IPS-11a (cell line): Measurements from ENCODE around the gene FAM153A.
"Not testable (repeated sequence)": the region's sequence is repeated elsewhere in the genome, so short reads cannot be mapped to it uniquely, and the experiment has no call there.

Source experiments
- H3K4me3 ChIP-seq: one replicate; pipeline ENCODE4 v1.5.1; 2013; ENCODE audit warnings: low read depth, low read length, control low read depth

Gene FAM153A

DNA sequence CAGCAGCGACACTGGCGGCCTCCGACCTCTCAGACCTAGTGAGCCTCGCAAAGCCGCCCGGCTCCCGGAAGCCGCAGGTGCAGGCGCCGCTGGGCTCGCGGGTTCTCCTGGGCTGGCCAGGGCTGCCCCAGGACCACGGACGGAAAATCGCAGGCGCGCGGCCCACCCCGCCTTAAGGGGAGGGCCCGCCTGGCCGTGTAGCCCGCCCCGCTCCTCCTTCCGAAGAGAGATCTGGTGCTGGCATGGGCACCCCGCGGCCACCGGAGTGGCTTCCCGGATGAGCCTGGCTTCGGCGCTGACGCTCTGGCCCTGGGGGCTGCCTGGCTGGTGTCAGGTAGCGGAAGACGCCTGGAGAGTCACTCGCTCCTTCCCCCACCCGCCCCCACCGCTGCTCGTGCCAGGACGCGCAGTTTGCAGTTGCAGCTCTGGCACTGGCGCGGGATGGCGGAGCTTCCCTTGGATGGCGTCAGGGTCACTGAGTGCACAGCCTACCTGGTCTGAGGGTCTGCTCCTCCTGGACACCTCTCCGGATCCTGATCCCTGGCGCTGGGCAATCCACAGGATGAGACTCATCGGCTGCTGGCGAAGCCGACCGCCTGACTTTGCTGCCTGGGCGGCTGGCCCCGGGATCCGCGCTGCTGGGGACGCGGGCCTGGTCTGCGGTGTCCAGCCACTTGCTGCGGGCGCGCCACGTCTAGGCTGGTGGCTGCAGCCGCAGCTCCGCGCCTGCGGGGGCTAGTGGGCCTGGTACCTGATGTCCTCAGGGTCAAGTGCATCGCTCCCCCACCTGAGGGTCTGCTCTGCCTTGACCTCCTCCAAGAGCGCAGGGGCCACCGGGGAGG lies at the start of gene FAM153A:
Gene FAM153A (minus strand): TSS at position 108 of the 842 bp plus-strand sequence.
- not testable (repeated sequence) for H3K4me3 ChIP-seq

DNA sequence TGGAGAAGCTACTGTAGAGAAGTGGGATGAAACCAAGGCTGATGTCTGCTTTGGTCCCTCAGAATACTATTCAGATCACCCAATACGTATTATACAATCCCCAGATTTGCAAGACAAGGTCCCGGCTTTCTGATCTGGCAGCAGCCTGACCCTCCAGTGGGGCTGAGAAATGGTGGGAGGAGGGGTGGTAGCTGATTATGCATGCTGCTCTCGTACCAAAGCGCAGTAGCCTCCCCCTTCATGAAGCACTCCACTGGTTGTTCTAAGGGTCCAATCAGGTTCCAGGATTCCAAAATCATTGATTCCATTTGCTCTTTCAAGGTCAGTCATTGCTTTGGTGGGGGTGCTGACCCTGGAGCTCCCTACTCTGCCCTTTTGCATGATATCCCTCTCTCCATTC lies 49.6 kb upstream of the FAM153A start:
- H3K4me3 ChIP-seq, result not testable (repeated sequence)

DNA sequence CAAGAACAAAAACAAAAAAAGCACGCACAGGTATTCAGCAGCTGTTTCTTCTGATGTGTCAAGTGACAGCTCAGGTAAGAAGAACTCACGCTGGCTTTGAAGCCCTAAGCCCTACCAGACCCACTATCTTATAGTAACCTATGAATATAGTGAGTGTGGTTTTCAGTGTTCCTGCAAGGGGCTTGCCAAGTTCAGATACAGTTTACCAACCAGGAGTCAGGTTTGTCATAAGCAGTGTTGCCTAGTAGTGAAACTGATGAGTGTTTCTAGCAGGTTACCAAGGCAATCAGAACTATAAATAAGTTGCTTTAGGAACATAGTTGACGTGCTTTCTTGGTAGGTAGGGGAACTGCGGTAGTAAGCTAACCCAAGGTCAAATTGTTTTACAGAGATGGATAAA lies 43.4 kb upstream of the FAM153A start:
- H3K4me3 ChIP-seq, result not testable (repeated sequence)

DNA sequence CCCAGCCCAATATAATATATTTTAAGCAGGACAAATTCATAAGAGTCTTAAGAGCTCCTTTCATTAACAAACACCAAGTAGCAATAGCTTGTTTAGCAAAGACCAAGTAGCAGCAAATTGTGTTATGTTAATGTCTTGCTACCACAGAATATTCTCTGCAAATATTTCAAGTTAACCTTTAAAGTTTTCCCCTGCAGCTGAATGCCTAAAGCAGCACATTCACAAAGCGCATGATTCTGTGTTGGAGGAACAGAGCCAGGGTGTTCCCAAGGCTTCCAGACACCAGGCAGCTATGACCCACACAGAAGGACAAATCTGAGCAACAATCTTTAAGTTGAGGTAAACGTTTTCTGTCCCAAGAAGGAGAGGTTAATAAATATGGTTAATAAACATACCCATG lies 42.1 kb upstream of the FAM153A start:
- not testable (repeated sequence) for H3K4me3 ChIP-seq

DNA sequence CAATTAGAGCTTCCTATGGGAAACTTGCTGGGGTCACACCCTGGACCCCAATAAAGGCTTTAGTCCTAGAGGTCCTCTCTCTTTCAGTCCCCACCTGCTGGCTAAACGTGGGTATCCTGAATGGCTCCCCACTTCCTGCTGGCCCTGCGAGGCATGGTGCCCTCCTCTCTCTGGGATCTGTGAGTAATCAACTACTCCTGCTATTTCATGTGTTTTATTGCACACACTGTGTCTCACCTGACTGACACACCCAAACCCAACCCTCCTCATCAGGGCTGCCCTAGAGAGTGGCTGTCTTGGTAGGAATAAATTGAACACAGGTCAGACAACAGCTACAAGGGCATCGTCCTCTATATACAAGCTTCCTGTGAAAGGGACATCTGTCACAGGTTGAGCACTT lies 39.8 kb upstream of the FAM153A start:
- not testable (repeated sequence) for H3K4me3 ChIP-seq

DNA sequence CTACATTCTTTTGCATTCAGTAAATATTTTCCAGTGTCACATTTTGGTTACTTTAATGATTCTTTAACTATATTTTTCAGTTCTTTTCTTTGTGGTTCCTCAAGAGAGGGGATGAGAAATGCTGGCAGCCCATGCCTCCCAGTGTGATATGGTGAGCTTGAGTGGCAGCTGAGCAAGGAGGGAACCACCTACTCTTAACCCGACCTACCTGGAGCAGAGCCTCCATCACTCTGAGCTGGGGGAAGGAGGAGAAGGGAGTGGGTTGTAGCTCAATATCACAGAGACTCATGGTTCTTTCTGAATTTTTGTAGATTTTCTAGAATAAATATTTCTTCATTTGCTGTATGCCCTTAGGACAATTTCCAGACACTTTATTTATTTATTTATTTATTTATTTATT lies 37.0 kb upstream of the FAM153A start:
- not testable (repeated sequence) for H3K4me3 ChIP-seq

DNA sequence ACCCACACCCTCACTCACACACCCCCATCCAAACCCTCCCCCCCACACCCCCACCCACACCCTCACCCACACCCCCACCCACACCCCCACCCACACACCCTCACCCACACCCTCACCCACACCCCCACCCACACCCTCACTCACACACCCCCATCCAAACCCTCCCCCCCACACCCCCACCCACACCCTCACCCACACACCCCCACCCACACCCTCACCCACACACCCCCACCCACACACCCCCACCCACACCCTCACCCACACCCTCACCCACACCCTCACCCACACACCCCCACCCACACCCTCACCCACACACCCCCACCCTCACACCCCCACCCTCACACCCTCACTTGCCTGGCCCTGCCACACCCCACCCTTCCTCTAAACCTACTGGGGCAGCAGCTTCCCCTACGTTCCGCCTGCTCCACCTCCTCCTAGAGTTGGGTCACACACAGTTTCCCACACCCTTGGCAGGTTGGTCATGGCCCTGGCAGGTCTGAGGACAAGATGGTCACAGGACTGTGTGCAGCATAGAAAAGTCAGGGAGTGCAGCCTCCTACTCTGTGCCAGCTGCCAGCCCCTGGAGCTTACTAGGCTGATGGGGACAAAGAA lies 30.2 kb upstream of the FAM153A start:
- H3K4me3 ChIP-seq, result not testable (repeated sequence)

DNA sequence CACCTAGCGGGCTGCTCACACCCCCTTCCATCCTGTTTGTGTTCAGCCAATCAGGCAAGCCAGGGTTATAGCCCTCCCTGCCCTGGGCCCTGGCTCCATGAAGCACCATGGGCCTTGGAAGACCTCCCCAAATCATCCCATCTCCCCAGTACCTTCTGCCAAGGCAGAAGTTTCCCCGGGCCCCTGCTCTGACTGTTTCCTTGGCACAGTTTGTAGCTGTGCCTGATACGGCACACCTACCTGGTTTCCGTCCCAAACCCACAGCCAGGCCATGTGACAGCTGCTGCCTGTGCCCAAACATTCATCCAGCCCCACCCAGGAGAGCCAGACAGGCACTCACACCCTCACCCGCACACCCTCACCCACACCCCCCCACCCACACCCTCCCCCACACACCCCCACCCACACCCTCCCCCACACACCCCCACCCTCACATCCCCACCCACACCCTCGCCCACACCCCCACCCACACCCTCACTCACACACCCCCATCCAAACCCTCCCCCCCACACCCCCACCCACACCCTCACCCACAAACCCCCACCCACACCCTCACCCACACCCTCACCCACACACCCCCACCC lies 29.6 kb upstream of the FAM153A start:
- not testable (repeated sequence) for H3K4me3 ChIP-seq

DNA sequence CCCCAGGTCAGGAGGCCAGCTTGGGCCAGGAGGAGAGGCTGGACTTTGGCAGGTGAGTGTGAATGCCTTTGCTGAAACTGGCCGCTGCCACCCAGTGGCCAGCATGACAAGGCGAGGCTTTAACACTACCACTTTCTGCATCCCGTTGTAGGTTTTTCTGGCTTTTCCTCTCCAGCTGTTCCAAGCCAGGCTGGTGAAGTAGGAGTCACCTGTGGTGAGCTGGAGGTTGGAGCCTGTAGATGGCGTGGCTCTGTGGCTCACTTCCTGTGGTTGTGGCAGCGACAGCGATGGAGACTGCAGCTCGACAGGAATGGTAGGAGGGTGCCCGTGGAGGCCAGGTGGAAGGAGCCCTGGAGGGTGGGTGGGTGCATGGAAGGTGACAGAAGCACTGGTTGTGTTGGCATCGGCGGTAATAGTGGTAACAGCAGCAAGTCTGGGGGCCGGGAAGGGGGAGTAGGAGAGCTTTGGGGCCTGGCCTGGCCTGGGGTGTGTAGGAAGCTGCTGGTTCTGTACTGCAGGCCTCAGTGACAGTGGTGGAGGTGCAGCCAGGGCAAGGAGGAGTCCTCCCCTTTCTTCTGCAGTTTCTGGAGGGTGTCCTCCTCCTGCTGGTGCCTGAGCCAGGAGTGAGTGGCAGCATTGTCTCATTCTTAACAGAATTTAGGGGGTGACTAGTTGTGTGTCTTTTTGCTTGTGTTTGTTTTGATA lies 26.7 kb upstream of the FAM153A start:
- H3K4me3 ChIP-seq, result not testable (repeated sequence)

DNA sequence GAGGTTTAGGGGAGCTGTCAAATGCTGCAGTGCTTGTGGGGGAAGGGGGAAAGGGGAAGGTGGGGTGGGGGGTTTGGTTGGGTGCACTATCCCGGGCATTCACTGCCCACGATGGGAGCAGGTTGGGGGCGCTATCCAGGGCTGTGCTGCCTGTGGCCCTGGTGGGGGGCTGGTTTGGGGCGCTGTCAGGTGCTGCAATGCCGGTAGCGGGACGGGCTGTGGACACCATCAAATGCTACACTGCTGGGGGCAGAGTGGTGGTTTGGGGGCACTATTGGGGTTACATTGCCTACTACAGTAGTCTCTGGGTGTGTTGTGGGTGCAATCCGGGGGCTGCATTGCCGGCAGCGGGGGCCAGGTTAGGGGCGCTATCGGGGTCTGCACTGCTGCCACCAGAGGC lies 25.7 kb upstream of the FAM153A start:
- not testable (repeated sequence) for H3K4me3 ChIP-seq

DNA sequence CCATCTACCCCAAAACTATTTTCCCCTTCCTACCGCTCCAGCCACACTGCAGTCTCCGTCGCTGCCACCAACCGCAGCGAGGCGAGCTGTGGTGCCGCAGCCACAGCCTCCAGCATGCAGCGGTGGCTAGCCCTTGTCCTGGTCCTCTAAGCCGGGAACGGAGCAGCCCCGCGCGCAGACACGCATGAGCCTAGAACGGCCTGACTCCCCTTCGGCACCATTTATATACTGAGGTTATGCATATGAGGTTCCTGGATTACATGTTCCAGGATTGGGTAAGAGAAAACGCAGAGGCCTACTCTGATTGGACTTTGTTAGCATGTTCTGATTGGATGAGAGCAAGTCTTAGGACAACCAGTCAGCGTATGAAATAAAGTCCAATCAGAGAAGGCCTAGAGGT lies 24.6 kb upstream of the FAM153A start:
- H3K4me3 ChIP-seq, result not testable (repeated sequence)

DNA sequence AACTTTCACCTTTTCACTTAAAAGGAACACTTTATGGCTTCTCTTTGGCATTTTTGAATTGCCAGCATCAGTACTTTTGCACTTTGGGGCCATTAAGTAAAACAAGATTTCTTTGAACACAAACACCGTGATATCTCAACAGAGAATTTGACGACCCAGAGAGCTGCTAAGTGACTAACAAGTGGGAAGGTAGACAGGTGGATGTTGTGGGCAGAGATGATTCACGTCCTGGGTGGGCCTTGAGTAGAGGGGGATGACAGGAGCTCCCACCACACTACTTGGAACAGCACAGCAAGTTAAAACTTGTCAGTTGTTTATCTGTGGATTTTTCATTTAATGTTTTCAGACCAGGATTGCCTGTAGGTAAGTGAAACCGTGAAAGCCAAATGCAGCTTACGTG lies 18.7 kb upstream of the FAM153A start:
- H3K4me3 ChIP-seq, result not testable (repeated sequence)

DNA sequence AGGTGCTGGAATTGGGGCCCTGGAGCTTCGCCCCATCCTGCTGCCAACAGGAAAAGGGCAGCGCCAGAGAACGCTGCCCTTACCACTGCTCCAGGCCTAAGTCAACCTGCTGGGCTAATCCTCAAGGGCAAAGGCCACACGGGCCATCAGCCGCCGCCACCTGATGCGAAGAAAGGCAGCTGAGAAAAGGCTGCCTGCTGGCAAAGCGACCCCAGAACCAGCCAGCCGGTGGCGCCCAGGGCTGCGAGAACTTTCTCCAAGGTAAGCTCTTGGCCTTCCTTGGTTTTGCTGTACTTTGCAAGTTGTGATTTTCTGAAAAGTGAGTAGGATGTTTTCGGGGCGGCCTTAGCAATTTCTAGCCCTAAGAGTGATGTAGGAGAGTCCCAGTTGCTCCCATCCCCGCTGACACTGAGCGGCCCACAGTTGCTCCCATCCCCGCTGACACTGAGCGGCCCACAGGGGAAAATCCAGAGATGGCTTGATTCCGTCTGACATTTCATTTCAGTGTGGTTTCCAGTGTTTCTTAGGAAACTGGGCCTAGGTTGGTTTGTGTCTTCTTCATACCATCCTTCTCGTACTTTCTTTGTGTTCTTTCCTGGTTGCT lies 15.6 kb upstream of the FAM153A start:
- H3K4me3 ChIP-seq, result not testable (repeated sequence)

DNA sequence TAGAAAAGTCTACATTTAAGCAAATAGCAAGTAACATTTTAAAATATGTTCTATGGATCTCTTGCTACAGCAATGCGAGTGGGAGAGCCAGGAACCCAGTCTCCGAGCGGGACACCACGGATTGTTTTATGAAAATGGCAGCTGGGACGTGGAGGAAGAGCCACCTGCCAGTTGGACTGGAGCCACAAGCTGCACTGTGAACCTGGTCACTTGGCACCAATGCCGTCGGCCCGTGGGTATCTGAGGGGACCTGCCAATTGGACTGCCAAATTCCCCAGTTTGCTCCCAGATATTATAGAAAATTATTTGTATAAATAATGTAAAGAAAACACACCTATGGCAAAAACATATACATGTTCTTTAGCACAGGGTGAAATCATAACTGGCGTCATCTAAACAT lies 10.6 kb upstream of the FAM153A start:
- H3K4me3 ChIP-seq, result not testable (repeated sequence)

DNA sequence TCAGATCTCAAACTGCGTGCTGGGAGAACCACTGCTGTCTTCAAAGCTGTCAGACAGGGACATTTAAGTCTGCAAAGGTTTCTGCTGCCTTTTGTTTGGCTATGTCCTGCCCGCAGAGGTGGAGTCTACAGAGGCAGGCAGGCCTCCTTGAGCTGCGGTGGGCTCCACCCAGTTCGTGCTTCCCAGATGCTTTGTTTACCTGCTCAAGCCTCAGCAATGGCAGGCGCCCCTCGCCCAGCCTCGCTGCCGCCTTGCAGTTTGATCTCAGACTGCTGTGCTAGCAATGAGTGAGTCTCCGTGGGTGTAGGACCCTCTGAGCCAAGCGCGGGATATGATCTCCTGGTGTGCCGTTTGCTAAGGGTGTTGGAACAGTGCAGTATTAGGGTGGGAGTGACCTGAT lies 8.9 kb upstream of the FAM153A start:
- H3K4me3 ChIP-seq, result not testable (repeated sequence)

DNA sequence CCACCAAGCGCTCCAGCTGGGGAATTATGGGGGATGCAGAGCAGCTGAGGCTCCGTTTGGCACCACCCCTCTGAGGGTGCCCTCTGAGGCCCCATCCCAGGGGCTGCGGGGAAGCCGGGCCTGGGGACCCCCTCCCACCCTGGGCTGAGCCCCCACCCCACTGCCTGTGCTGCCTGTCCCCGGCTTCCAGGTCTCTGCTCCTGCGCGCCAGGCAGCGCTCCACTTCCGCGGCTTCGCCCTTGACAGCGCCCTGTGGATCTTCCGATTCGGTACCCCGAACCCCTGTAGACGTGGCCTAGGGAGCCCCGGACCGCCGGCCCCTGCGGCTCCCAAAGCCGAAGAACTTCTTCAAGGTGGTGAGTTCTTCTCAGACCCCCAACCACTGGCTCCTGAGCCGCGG lies 530 bp downstream of the FAM153A start:
- not testable (repeated sequence) for H3K4me3 ChIP-seq

DNA sequence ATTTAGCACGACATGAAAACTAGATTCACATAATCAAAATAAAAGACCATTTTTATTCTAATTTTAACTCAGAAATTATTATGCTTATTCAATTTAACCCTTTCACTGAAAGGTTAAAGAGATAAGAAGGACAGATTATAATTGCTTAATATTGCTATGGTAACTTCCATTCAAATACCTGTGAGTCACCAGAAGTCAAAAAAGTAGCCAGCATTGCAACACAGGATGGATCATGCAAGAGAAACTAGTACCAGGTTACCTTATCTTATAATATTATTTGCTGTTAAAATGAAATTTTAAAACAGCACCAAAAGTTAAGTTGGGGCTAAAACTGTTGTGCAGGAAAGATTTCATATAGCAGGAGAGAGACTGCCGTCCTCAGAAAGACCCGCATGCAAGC lies 11.5 kb downstream of the FAM153A start:
- H3K4me3 ChIP-seq, result not testable (repeated sequence)

DNA sequence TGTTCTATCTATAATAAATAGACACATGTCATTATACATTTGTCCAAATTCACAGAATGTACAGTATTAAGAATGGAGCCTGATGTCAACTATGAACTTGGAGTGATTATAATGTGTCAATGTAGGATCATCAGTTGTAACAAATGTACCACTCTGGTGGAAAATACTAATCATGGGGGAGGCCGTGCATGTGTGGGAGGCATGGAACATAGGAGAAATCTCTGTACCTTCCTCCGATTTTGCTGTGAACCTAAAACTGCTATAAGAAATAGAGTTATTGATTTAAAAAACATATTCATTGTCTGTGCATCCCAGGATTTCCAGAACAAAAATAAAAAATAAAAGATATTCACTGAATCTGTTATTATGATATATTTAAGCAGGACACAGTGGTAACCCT lies 12.1 kb downstream of the FAM153A start:
- H3K4me3 ChIP-seq, result not testable (repeated sequence)

DNA sequence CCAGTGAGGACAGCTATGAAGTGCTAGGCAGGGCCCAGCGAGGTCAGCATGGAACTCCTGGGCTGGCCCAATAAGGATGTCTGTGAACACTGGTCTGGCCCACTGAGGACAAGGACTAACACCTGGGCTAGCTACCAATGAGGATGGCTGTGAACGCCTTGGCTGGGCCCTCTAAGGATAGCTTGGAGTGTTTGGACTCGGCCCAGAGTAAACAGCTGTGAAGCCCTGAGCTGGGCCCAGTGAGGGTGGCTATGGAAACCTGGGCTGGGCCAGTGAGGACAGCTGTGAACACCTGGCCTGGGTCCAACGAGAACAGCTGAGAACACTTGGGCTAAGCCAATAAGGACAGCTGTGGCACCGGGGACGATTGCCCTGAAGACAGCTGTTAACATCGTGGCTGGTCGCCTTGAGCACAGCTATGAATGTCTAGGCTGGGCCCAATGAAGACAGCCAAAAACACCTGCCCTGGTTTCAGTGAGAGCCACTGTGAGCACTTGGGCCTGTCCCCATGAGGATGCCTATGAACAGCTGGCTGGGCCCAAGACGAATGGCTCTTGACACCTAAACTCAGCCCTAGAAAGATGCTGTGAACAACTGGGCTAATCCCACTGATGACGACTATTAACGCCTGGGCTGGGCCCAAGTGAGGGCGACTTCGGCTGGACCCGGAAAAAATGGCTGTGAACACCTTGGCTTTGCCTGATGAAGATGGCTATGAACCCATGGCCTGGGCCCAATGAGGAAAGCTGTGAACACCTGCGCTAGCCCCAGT lies 18.8 kb downstream of the FAM153A start:
- not testable (repeated sequence) for H3K4me3 ChIP-seq

DNA sequence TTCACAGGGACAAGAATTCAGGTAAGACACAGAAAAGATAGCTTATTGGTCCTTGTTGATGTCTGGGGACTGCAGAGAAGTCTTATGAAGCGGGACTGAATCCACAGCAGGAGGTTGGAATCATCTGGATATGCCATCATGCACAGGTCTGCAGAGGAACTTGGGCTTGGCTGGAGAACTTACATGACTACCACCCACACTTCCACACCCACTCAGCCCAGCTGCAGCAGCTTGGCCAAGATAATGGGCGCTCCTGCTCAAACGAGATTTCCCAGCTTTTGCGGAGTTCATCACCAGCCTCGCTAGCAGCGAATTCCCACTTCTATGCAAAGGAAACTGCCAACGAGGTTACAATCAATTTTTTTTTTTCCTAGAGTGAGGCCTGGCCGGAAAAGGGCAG lies 21.7 kb downstream of the FAM153A start:
- H3K4me3 ChIP-seq, result not testable (repeated sequence)

DNA sequence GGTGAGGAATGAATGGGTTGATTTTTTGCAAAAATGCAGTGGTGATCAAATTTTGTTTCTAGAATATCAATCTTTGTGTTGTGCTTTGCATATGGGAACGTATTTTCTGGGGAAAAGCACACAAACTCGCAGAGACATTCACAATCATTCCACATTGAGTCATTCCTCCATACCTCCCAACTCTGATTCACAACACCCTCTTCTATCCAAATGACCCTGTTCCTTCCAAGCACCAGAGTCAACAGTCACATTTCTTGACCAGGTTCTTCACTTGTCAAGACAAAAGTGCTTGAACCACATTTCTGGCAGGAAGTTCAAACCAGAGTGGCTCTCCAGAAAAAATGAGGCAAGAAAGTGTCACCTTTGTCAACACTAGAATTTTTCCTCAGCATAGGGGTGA lies 35.3 kb downstream of the FAM153A start:
- not testable (repeated sequence) for H3K4me3 ChIP-seq
